GM10266 (cell line): ENCODE results near the gene SCRG1.
A peak's percentile ranks its signal among the peaks of the same experiment; 100 is the strongest.

Experiments
- DNase-seq: peaks from one replicate; pipeline ENCODE4 v3.0.0; 2012; ENCODE audit errors: extremely low spot score
- CTCF ChIP-seq: IDR thresholded peaks from 2 replicates; pipeline ENCODE4 v1.5.1; 2012; ENCODE audit warnings: mild to moderate bottlenecking, low read depth; ENCODE audit not compliant: control insufficient read depth, insufficient read depth; ENCODE audit errors: missing control alignments

The SCRG1 gene

DNA sequence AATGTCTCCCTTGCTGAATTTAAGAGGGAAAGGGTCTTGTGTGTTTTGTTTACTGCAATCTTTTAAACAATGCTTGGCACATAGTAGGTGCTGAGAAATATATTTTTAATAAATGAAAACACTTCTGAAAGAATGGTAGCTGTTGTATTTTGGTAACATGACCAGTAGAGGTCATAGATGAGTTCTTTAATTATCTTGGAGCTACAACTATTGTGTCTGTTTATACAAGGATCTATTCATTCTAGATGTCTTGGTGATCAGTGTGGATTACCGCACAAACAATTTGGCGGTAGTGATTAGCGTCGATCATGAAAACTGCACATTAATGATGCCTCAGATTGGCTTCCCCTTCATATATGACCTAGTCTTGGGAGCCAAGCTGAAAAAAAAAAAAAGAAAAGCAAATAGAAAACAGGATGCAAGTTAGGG lies 21.4 kb upstream of the SCRG1 start:
- TF ChIP-seq CTCF = peak; percentile 37
- peak; percentile 26 for DNase-seq

DNA sequence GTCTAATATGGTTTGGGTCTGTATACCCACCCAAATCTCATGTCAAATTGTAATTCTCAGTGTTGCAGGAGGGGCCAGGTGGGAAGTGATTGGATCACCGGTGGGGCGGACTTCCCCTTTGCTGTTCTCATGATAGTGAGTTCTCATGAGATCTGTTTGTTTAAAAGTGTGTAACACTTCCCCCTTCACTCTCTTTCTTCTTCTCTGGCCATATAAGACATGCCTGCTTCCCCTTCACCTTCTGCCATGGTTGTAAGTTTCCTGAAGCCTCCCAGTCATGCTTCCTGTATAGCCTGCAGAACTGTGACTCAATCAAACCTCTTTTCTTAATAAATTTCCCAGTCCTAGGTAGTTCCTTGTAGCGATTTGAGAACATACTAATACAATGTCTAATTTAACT lies 19.7 kb upstream of the SCRG1 start:
- DNase-seq = no peak
- no peak for TF ChIP-seq CTCF

DNA sequence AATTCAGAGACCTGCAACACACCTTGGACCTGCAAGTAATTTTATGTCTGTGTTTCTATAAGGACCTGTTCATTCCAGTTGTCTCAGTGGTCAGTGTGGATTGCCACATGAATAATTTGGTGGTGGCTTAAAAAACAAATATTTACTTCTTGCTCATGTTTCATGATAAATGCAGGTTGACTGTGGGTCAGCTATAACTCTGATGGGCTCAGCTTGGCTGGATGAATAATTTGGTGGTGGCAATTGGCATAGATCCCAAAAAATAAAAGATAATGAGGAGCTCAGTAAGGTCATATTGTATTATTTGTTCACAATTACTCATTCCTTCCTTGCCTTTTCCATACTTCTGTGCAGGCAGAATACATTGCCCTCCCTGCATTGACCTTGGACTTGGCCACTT lies 18.9 kb upstream of the SCRG1 start:
- no peak for TF ChIP-seq CTCF
- DNase-seq = no peak

DNA sequence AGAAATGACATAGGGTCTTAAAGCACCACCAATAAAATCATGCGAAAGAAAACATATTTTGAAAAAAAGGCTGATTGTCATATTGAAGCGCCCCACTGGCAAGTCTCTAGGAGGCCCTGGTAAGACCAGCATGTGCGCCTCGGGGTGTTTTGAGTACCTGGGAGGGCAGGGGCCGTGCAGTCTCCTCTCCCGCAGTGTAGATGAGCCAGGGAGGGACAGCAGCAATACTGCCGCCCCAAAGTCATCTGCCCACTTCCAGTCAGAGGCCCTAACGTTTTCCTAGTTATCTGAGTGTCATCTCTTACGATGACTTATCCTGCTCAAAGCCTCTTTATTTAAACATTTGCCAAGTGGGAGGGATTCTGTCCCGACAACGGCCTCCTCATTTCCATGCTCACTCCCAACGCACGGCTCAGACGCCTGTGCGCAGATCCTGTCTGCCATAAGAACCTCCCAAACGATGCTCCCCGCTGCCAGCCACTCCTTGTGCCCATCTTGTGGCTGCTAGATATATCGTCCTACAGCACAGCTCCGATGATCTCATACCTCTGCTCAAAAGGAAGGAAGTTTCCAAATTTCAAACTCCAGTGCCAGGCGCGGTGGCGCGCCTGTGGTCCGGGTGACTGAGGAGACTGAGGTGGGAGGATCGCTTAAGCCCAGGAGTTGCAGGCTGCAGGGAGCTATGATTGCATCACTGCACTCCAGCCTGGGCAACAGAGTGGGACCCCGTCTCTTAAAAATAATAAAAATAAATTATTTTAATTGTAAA lies 17.2 kb upstream of the SCRG1 start:
- no peak for TF ChIP-seq CTCF
- DNase-seq = no peak

GRCh38 chr4:173415092-173415491 lies 16.2 kb upstream of the SCRG1 start:
- TF ChIP-seq CTCF = no peak
- no peak for DNase-seq

DNA sequence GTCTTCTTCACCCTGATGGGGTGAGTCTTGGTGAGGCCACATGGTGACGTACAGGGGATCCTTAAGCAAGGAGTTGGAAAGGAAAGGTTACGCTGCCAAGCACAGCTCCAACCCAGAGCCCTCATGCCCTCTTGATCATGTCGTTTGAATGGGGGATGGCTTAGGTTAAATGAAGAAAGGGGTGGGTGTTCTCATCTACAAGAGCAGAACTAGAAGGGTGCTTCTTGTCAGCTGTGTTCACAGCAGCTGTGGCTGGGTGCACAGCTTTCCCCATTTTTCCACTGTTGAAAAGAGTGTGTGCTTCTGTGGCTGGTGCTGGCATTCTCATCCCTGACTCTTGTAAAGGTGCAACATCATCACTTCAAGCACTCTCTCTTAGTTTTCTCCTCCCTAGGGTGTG lies 15.5 kb upstream of the SCRG1 start:
- no peak for TF ChIP-seq CTCF
- no peak for DNase-seq

GRCh38 chr4:173413036-173413435 lies 14.1 kb upstream of the SCRG1 start:
- no peak for DNase-seq
- no peak for TF ChIP-seq CTCF
